GM12891 (cell line): Measurements from ENCODE around the gene GPR18.

ENCODE experiments used
- POLR2A ChIP-seq: IDR thresholded peaks from 2 replicates; pipeline ENCODE4 v1.6.1; 2011; ENCODE audit warnings: low read depth, low read length, control low read depth
- POLR2AphosphoS5 ChIP-seq: IDR thresholded peaks from 2 replicates; pipeline ENCODE4 v1.6.1; 2011; ENCODE audit warnings: low read depth, low read length, control low read depth
- TAF1 ChIP-seq: IDR thresholded peaks from 2 replicates; pipeline ENCODE4 v1.6.1; 2011; ENCODE audit warnings: low read depth, low read length, control low read depth

DNA sequence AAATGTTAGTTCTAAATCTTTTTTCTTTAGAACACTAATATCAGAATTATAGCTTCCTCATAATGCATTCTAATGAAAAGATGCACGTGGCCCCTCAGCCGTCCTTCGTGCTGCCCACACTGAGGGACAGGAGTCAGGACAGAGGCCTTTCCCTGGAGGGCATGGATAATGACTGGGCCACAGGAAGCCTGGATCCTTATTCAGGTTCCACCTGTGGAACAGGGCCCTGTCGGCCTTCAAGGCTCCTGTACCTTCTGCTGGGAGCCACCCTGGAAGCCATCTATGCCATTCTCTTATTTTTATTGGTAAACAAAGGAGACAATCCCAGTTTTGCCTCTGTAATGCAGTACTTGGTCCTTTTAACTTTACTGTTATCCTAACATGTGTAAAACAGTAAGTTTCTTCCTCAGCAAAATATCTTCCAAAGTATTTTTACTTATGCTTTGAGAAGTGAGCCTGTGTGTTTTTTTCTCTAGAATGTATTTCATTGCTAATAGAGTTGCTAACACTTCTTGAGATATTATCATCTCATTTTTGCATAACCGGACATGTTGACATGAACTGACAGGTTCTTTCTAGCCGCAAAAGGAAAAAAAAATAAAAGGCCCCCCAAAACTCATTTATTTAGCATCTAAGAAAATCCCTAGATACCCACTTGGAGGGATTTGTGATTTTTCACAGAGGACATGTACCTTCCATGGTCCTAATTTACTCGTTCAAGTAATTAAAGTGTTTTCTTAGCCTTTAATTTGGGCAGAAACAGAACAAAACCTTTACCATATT lies 43.1 kb upstream of the GPR18 start:
- 0 out of 2 replicates have a peak, but pooled peaks have one; percentile 38 for TF ChIP-seq POLR2AphosphoS5
- TF ChIP-seq POLR2A = no peak; the same call in 1 of the 2 replicates
- TF ChIP-seq TAF1 = no peak
